Fibroblast of the conjunctiva (primary cell): ENCODE measurements around the gene AP1G1.
"Not testable (repeated sequence)": the region's sequence is repeated elsewhere in the genome, so short reads cannot be mapped to it uniquely, and the experiment has no call there.

Experiments used
- DNase-seq: peaks from one replicate; pipeline ENCODE4 v3.0.0-alpha.2; 2010; ENCODE audit warnings: low read depth

AP1G1 gene

DNA sequence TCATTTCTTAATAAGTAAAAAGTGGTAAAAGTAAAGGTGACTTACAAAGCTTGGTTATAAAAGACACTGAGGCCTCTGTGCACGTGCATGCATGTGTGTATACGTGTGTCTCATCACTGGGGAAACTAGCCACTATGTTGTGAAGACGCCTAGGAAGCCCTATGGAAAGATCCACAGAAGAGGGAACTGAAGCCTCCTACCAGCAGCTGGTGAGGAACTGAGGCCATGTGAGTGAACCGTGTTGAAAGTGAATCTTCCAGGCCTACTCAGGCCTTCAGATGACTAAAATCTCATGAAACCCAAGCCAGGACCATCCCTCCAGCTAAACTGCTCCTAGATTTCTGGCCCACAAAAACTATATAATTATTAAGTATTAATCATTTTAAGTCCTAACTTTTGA, 107.8 kb downstream of the AP1G1 start:
- DNase-seq, result no peak

DNA sequence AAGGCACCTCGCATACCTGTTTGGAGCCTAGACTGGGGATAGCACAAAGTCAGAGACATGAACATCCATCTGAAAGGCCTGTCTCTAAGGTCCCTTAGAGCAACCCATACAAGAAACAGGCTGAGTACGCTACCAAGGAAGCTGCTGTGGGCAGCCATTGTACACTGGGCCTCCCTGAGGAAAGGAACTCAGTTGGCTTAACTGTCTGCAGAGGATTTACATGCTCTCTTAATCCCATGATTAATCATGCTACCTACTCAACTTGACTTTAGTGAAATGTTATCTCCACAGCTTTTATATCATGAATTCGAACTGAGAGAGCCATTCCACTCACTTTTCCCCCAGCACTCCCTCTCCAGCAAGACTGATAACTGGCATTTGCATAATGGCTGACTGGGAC, 110.1 kb downstream of the AP1G1 start:
- DNase-seq, result no peak

- DNase-seq, result no peak
Observed at GRCh38 chr16:71693164-71693563, 115.5 kb downstream of the AP1G1 start.

GRCh38 chr16:71689901-71690300, 118.7 kb downstream of the AP1G1 start:
- no peak for DNase-seq

DNA sequence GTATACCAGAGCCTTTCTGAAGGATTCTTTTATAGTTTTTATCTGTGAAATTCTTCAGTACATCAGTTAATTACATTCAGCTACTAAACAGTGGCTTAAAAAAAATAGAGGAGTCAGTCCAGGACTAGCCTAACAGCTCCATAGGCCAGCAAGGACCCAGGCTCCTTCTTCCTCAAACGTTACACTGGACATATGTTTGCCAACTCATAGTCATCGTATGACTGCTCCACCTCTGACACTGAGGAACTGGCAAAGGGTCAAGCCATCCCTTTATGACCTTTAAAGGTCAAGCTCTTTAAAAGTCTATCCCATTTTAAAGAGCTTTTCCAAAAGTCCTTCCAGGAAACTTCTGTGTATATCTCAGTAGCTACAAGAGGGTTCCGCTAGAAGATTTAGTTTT, 120.8 kb downstream of the AP1G1 start:
- no peak for DNase-seq

DNA sequence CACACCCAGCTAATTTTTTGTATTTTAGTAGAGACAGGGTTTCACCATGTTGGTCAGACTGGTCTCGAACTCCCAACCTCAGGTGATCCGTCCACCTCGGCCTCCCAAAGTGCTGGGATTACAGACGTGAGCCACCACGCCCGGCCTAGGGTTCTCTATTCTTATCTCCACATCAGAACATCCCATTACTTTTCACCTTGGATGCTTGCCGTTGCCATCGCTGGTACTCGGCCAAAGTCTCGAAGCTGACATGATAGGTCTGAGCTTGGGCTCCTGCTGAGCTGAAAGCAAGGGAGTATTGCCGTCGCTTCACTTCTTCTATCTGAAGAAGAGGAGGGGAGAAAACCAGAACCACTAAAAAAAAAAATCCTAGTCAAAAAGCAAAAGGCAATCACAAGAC, 124.4 kb downstream of the AP1G1 start:
- DNase-seq, result not testable (repeated sequence)

- no peak for DNase-seq
Observed at GRCh38 chr16:71681360-71681759, 127.3 kb downstream of the AP1G1 start.
